Measurements from ENCODE around the gene GNAT2.

The GNAT2 gene

DNA sequence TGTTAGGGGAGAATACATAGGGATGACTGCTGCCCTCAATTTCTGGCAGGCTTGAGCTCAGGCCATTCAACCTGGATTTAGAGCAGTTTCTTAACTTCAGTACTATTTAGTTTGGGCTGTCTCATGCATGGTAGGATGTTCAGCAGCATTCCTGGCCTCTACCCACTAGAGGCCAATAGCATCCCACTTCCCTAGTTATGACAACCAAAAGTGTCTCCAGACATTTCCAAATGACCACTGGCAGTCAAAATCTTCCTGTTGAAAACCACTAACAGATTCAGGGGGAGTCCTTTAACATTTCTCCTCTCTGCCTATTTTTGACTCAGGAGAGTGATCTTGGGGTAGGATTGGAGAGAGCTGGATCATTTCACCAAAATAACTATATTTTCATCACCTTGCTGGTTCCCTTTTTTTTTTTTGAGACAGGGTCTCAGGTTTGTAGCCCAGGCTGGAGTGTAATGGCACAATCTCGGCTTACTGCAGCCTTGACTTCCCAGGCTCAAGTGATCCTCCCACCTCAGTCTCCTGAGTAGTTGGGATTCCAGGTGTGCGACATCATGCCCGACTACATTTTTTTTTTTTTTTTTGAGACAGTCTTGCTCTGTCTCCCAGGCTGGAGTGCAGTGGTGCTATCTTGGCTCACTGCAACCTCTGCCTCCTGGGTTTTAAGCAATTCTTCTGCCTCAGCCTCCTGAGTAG, 8.7 kb downstream of the GNAT2 start:
- no peak for DNase-seq (ENCODE audit: low read depth)

DNA sequence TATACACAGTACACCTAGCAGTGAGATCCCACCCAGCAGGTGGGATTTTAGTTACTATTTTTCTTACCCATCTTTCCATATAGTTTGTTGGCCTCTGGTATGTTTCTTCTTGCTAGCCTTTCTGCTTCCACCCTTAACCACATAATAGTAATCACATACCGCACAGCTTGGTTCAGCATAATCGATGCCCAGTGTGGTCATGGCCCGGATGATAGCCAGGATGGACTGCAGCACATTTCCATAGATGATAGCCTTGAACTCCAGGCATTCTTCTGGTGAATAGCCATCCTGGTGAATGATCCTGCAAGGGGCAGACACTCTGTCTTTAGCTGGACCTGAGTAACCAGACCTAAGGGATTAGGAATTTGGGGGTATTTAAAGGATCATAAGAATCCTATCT, 9.5 kb downstream of the GNAT2 start:
- no peak for DNase-seq (ENCODE audit: low read depth)

GRCh38 chr1:109605381-109605780, 14.0 kb downstream of the GNAT2 start:
- no peak for DNase-seq (ENCODE audit: low read depth)

DNA sequence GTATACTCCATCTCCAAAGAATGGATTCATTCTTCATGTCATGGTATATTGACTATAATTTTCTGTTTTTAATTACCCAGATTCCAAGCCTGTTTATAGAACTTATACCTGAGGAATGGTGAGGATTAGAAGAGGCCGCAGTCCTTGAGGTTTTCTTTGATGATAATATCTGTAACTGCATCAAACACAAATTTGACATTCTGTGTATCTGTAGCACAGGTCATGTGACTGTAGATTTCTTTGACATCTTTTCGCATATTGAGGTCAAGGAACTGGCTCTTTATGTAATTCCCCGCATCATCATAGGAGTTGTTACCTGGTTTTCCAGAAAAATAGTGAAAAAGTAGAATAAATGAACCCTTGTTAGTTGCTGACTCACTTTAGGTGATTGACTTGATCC, 16.2 kb downstream of the GNAT2 start:
- DNase-seq (ENCODE audit: low read depth): no peak

DNA sequence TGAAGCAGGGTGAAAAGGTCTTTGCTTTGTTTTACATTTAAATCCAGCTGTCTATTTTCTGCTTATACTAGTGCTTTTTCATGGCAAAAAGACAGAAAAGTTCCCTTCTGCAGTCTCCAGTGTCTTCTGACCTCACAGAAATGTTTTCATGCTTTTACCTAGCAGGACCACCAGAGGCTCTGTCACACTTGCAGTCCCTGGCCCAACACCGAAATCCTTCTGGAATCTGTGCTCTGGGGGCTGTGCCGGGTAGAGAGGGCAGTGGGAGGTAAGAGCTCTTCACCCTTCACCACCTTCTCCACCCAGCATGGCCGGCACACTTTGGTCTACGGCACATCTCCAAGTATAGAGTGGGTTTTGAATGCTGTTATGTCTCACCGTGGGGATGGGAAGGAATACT, 20.8 kb downstream of the GNAT2 start:
- DNase-seq (ENCODE audit: low read depth): no peak

GRCh38 chr1:109598156-109598555, 21.3 kb downstream of the GNAT2 start:
- no peak for DNase-seq (ENCODE audit: low read depth)

DNA sequence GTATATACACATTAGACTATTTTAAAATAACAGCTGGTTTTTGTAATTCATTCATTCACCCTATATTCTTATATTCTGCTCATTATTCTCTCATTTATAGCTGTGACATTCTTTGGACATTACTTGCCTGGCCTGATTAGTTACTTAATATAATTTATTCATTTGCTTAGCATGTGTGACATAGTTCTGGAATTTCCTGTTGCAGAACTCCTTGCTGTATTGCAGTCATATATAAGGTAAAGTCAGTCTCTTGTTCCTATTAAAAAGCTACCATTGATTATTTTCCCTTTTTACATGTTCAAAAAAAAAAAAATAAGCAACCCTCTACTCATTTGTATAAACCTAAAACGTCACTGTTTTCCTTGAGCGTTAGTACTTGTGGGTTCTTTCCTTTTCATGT, 23.9 kb downstream of the GNAT2 start:
- no peak for DNase-seq (ENCODE audit: low read depth)

DNA sequence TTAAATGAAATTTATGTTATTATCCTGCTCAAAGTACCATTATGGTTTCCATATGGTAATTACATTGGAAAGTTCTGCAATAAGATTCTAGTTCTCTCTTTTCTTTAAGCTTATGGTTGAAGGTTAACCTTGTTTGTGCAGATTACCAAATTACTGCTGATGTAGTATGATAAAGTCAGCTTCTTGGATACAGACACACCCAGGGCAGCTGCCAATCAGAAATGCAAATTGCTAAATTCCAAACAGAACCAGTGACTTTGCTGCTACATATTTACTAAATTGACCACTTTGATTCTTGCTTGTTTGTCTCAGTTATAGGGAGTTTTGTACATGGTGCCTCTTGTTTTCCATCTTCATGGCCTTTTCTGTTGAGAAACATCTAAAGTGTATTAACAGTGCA, 26.5 kb downstream of the GNAT2 start:
- no peak for DNase-seq (ENCODE audit: low read depth)

GRCh38 chr1:109589679-109590078, 29.7 kb downstream of the GNAT2 start:
- no peak for DNase-seq (ENCODE audit: low read depth)

DNA sequence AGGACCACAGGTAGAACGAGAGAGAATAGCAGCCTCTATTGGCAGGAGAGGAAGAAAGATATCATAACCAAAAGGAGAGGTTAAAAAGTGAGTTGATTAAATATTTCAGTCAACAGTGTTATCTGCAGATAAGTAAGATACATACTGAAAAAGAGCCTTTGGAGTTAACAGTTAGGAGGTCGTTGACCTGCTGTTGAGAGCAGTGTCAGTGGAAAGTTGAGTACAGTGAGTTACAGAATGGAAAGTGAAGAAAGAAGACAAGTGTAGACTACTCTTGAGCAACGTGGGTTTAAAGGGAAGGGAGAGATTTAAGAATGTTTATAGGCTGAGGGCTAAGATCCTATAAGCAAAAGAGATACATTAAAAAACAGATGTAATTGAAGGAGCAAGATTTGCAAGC, 30.2 kb downstream of the GNAT2 start:
- DNase-seq (ENCODE audit: low read depth): no peak

- no peak for DNase-seq (ENCODE audit: low read depth)
Measured at GRCh38 chr1:109586055-109586454, 33.4 kb downstream of the GNAT2 start.

GRCh38 chr1:109584766-109585165, 34.6 kb downstream of the GNAT2 start:
- DNase-seq (ENCODE audit: low read depth): no peak

- DNase-seq (ENCODE audit: low read depth): no peak
Measured at GRCh38 chr1:109582021-109582420, 37.4 kb downstream of the GNAT2 start.

DNA sequence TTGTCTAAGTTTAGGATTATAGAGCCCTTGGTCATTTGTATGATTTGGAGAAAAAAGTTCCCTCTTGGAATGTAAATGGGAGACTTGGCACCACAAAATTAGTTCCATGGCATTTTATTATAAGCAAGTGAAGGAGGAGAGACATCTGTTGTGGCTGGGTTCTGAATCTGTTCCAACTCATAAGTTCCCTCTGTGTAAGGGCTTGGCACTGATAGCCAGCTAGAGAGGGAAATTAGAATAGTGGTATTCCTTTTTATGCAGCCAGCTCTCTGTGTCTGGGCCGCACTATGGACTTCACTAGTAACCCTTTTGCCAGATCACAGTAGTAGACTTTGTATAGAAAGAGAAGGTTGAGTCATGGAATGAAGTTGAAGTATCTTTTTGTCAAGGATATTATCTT, 39.9 kb downstream of the GNAT2 start:
- no peak for DNase-seq (ENCODE audit: low read depth)

DNA sequence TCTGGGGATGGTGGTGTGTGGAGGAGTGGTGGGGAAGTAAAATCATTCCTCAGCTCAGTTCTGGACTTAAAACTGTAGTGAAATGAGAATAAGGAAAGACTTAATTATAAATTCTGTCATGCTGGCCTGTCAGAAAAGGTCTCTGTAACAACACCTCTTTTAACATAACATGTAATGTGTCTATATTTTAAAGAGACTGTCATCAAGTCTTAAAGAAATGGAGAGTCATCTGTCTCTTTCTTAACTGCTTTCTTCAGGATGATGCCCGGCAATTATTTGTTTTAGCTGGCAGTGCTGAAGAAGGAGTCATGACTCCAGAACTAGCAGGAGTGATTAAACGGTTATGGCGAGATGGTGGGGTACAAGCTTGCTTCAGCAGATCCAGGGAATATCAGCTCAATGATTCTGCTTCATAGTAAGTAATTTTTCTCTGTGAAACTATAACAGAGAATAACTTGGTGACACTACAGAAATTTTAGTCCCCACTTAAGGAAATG, 40.4 kb downstream of the GNAT2 start:
- no peak for DNase-seq (ENCODE audit: low read depth)

GRCh38 chr1:109573785-109574184, 45.6 kb downstream of the GNAT2 start:
- DNase-seq (ENCODE audit: low read depth): no peak

- no peak for DNase-seq (ENCODE audit: low read depth)
Measured at GRCh38 chr1:109570414-109570813, 49.0 kb downstream of the GNAT2 start.

- no peak for DNase-seq (ENCODE audit: low read depth)
Measured at GRCh38 chr1:109569323-109569722, 50.1 kb downstream of the GNAT2 start.

- no peak for DNase-seq (ENCODE audit: low read depth)
Measured at GRCh38 chr1:109567877-109568672, 51.3 kb downstream of the GNAT2 start.

DNA sequence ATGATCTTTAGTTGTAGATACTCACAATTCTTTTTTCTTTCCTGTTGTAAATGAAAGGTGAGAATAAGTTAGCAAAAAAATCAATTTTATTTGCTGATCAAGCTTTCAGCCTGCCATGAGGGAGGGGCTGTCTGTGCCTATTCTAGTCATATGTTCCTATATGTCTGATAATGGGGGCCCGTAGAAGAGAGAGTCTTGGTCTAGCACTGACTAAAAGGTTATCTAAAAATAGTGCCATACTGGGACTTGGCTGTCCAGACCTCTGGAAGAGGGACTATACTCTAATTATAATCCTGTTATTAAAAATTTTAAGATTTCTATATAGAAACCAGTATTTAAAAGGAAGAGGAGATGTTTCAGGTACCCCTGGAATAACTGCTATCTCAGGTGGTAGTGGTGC, 52.4 kb downstream of the GNAT2 start:
- no peak for DNase-seq (ENCODE audit: low read depth)

DNA sequence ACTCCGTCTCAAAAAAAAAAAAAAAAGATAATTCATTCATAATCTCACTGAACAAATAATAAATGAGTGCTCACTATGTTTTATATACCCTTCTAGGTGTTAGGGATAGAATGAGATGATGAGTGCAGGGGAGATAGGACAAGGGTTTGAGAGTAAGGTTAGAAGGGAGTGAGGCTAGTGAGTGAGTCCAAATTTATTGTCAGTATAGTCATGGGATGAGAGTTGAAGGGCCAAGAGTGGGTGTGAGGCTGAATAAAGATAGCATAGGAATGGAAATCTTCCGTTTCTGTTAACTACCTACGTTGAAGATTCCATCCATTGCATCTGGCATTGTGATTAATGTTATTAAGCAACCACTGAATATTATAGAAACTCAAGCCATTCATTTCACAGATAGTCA, 54.2 kb downstream of the GNAT2 start:
- DNase-seq (ENCODE audit: low read depth): no peak

DNA sequence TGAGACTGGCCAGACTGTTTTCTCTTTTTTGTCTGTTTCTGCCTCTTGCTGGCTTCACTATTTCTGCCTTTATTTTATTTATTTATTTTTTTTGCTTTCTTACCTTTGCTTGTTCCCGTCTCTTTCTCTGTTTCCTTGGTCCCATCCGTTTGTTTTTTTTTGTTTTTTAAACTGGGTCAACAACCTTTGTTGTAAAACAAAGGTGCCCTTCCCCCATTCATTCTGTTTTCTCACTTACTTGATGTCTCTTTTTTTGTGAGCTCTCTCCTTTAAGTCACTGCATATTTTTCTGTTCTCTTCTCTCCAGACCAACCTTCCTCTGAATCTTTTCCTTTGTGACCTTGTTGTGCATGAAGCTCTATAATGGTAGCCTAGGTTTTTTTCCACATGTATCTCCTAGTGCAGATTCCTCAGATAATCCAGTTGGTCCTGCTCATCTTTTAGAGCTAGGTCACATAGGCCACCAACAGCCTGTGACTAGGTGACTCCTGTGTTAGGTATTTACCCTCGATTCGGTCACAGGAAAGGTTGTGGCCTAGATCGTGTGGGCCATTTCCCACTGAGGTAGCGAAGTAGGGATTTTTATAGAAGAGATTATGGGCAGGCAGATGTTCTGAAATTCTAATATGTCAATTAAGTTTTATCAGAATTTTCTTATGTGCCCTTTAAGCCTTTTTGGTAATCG, 55.1 kb downstream of the GNAT2 start:
- no peak for DNase-seq (ENCODE audit: low read depth)

DNA sequence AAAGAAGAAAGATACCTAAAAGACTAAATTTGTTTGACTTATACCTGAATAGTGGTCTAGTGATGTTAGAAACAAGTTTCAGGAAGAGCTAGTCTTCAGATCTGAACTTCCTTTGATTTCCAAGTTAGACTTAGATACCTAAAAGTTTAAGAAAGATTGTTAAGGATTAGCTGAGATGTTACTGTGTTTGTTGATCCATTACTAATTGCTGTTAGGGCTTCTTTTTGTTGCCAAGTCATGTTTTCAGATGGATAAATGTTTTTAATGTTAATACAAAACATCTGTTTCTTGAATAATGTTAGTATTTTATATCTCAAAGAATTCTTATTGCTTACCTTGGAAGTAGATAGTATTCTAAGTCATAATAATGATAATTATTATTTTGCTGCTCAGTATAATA, 59.4 kb downstream of the GNAT2 start:
- DNase-seq (ENCODE audit: low read depth): no peak
